HEK293T (cell line): ENCODE measurements around the gene SMC6.

Source experiments
- ARNT ChIP-seq: fragments of 450-650 bp; IDR thresholded peaks from 2 replicates; pipeline ENCODE4 v1.6.1; 2017; ENCODE audit warnings: mild to moderate bottlenecking
- BHLHE40 ChIP-seq: fragments of 450-650 bp; IDR thresholded peaks from 2 replicates; pipeline ENCODE4 v1.6.1; 2016; ENCODE audit warnings: mild to moderate bottlenecking, moderate library complexity, borderline replicate concordance
- ELF4 ChIP-seq: fragments of 450-650 bp; IDR thresholded peaks from 2 replicates; pipeline ENCODE4 v1.6.1; 2017; ENCODE audit warnings: antibody characterized with exemption
- FOXA1 ChIP-seq: fragments of 450-650 bp; IDR thresholded peaks from 2 replicates; pipeline ENCODE4 v1.6.1; 2016; ENCODE audit warnings: mild to moderate bottlenecking
- LEF1 ChIP-seq: fragments of 450-650 bp; IDR thresholded peaks from 2 replicates; pipeline ENCODE4 v1.6.1; 2017; ENCODE audit warnings: mild to moderate bottlenecking, borderline replicate concordance
- NFRKB ChIP-seq: fragments of 450-650 bp; IDR thresholded peaks from 2 replicates; pipeline ENCODE4 v1.6.1; 2016; ENCODE audit warnings: mild to moderate bottlenecking, moderate library complexity
- SP1 ChIP-seq: fragments of 450-650 bp; IDR thresholded peaks from 2 replicates; pipeline ENCODE4 v1.6.1; 2017
- SUZ12 ChIP-seq: fragments of 450-650 bp; IDR thresholded peaks from 2 replicates; pipeline ENCODE4 v1.6.1; 2016; ENCODE audit warnings: mild to moderate bottlenecking

GRCh38 chr2:17757321-17757720 lies 3.7 kb upstream of the SMC6 start:
- TF ChIP-seq SUZ12, result no peak
- no peak for TF ChIP-seq ELF4
- no peak for TF ChIP-seq LEF1
- TF ChIP-seq BHLHE40, result no peak
- TF ChIP-seq ARNT, result no peak
- TF ChIP-seq NFRKB, result no peak
- TF ChIP-seq FOXA1, result no peak
- TF ChIP-seq SP1, result no peak
